ENCODE results near the gene DET1.
"Not testable (repeated sequence)": the region's sequence is repeated elsewhere in the genome, so short reads cannot be mapped to it uniquely, and the experiment has no call there.

Gene DET1

GRCh38 chr15:88476635-88477060, 69.8 kb downstream of the DET1 start:
- H3K27me3 Mint-ChIP-seq (ENCODE audit: low read depth) = no peaks in the 10 kb centered on the region
- H3K4me1 Mint-ChIP-seq (ENCODE audit: low read depth) = peaks cover 3% of the 10 kb centered on the region
- no peak for DNase-seq (ENCODE audit: low spot score)
- no peaks in the 10 kb centered on the region for H3K9me3 Mint-ChIP-seq
- H3K36me3 Mint-ChIP-seq (ENCODE audit: low read depth) = peaks cover 22% of the 10 kb centered on the region
- no peak overlapping the region for H3K27ac Mint-ChIP-seq
- H3K4me3 Mint-ChIP-seq = no peak overlapping the region

GRCh38 chr15:88473661-88474293, 72.7 kb downstream of the DET1 start:
- H3K36me3 Mint-ChIP-seq (ENCODE audit: low read depth) = peaks cover 22% of the 10 kb centered on the region
- not testable (repeated sequence) for H3K4me1 Mint-ChIP-seq (ENCODE audit: low read depth)

GRCh38 chr15:88472225-88472624, 74.3 kb downstream of the DET1 start:
- no peak for DNase-seq (ENCODE audit: low spot score)
- H3K4me3 Mint-ChIP-seq = no peak overlapping the region
- no peaks in the 10 kb centered on the region for H3K9me3 Mint-ChIP-seq
- H3K4me1 Mint-ChIP-seq (ENCODE audit: low read depth) = peaks cover 11% of the 10 kb centered on the region
- H3K36me3 Mint-ChIP-seq (ENCODE audit: low read depth) = peaks cover 26% of the 10 kb centered on the region
- H3K27ac Mint-ChIP-seq = no peak overlapping the region
- H3K27me3 Mint-ChIP-seq (ENCODE audit: low read depth) = no peaks in the 10 kb centered on the region

More at GRCh38 chr15:88473661-88474293, 72.7 kb downstream of the DET1 start:
- H3K4me3 Mint-ChIP-seq; DNase-seq (ENCODE audit: low spot score); H3K27ac Mint-ChIP-seq; H3K27me3 Mint-ChIP-seq (ENCODE audit: low read depth); H3K9me3 Mint-ChIP-seq: not testable (repeated sequence)

- Mint-ChIP-seq H3K4me3 (no peak overlapping the region), H3K9me3 (no peaks in the 10 kb centered on the region), H3K27ac (no peak overlapping the region), H3K4me1 (ENCODE audit: low read depth) (peaks cover 21% of the 10 kb centered on the region), H3K36me3 (ENCODE audit: low read depth) (peaks cover 21% of the 10 kb centered on the region), H3K27me3 (ENCODE audit: low read depth) (no peaks in the 10 kb centered on the region)
- DNase-seq (ENCODE audit: low spot score) = no peak
Measured at GRCh38 chr15:88470625-88471372, 75.7 kb downstream of the DET1 start.

GRCh38 chr15:88469321-88469720, 77.2 kb downstream of the DET1 start:
- Mint-ChIP-seq H3K36me3 (ENCODE audit: low read depth) (peaks cover 27% of the 10 kb centered on the region), H3K4me3 (no peak overlapping the region), H3K27me3 (ENCODE audit: low read depth) (no peaks in the 10 kb centered on the region), H3K27ac (no peak overlapping the region), H3K9me3 (no peaks in the 10 kb centered on the region), H3K4me1 (ENCODE audit: low read depth) (peaks cover 24% of the 10 kb centered on the region)
- DNase-seq (ENCODE audit: low spot score) = no peak

GRCh38 chr15:88468721-88469120, 77.8 kb downstream of the DET1 start:
- peaks cover 32% of the 10 kb centered on the region for H3K36me3 Mint-ChIP-seq (ENCODE audit: low read depth)
- peaks cover 24% of the 10 kb centered on the region for H3K4me1 Mint-ChIP-seq (ENCODE audit: low read depth)
- peak overlapping the region; percentile 95 for H3K4me3 Mint-ChIP-seq
- H3K27me3 Mint-ChIP-seq (ENCODE audit: low read depth); H3K9me3 Mint-ChIP-seq; DNase-seq (ENCODE audit: low spot score): not testable (repeated sequence)
- peak overlapping the region; percentile 96 for H3K27ac Mint-ChIP-seq

- peaks cover 24% of the 10 kb centered on the region for H3K4me1 Mint-ChIP-seq (ENCODE audit: low read depth)
- no peak for DNase-seq (ENCODE audit: low spot score)
- peak overlapping the region; percentile 96 for H3K27ac Mint-ChIP-seq
- H3K27me3 Mint-ChIP-seq (ENCODE audit: low read depth) = no peaks in the 10 kb centered on the region
- H3K9me3 Mint-ChIP-seq = no peaks in the 10 kb centered on the region
- peak overlapping the region; percentile 95 for H3K4me3 Mint-ChIP-seq
- H3K36me3 Mint-ChIP-seq (ENCODE audit: low read depth) = peaks cover 35% of the 10 kb centered on the region
Measured at GRCh38 chr15:88467935-88468528, 78.4 kb downstream of the DET1 start.

- Mint-ChIP-seq H3K36me3 (ENCODE audit: low read depth) (peaks cover 37% of the 10 kb centered on the region), H3K4me1 (ENCODE audit: low read depth) (peaks cover 24% of the 10 kb centered on the region), H3K27me3 (ENCODE audit: low read depth) (no peaks in the 10 kb centered on the region), H3K9me3 (no peaks in the 10 kb centered on the region), H3K4me3 (peak within 1 kb of the TSS; percentile 95), H3K27ac (peak within 1 kb of the TSS; percentile 96)
- peak; percentile 86 for DNase-seq (ENCODE audit: low spot score)
Measured at GRCh38 chr15:88467073-88467934, 79.2 kb downstream of the DET1 start, which contains the start of the genes MRPL46 and MRPS11. MRPL46 (minus strand) TSS chr15:88467388; CDS start chr15:88467377, 11 bp downstream. MRPS11 (plus strand) TSS chr15:88467708; CDS start chr15:88467718, 10 bp downstream.

GRCh38 chr15:88465633-88466224, 80.8 kb downstream of the DET1 start:
- Mint-ChIP-seq H3K4me3 (peak overlapping the region; percentile 95), H3K4me1 (ENCODE audit: low read depth) (peaks cover 21% of the 10 kb centered on the region), H3K36me3 (ENCODE audit: low read depth) (peaks cover 42% of the 10 kb centered on the region), H3K27ac (no peak overlapping the region), H3K27me3 (ENCODE audit: low read depth) (no peaks in the 10 kb centered on the region), H3K9me3 (no peaks in the 10 kb centered on the region)
- peak; percentile 53 for DNase-seq (ENCODE audit: low spot score)

- DNase-seq (ENCODE audit: low spot score) = no peak
- no peak overlapping the region for H3K4me3 Mint-ChIP-seq
- H3K4me1 Mint-ChIP-seq (ENCODE audit: low read depth) = peaks cover 21% of the 10 kb centered on the region
- no peaks in the 10 kb centered on the region for H3K9me3 Mint-ChIP-seq
- H3K36me3 Mint-ChIP-seq (ENCODE audit: low read depth) = peaks cover 51% of the 10 kb centered on the region
- no peaks in the 10 kb centered on the region for H3K27me3 Mint-ChIP-seq (ENCODE audit: low read depth)
- H3K27ac Mint-ChIP-seq = no peak overlapping the region
Measured at GRCh38 chr15:88463870-88464532, 82.5 kb downstream of the DET1 start.
